HG03354 (cell line): ENCODE measurements around the gene ACTR6.
"Not testable (repeated sequence)": the region's sequence is repeated elsewhere in the genome, so short reads cannot be mapped to it uniquely, and the experiment has no call there.

Source experiments
- ATAC-seq: cut with Tn5 transposase; IDR thresholded peaks from one replicate; pipeline ENCODE4 v1.9.1; 2021; ENCODE audit warnings: mild to moderate bottlenecking; ENCODE audit not compliant: unreplicated experiment, poor library complexity, severe bottlenecking

ACTR6 gene

DNA sequence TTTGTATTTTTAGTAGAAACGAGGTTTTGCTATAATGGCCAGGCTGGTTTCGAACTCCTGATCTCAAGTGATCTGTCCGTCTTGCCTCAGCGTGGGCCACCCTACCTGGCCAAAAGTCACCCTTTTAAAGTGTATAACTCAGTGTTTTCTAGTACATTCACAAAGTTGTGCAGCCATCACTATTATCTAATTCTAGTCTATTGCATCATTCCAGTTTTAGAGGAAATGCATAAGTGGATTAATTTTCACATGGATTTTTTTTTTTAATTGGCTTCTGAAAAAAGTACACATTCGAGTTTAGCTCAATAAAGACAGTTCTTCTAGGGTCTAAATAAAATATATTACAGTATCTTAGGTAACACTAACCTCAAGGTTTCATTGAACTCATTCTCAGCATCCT lies 62.5 kb downstream of the ACTR6 start:
- ATAC-seq: no peak

- ATAC-seq: not testable (repeated sequence)
Measured at GRCh38 chr12:100265107-100265506, 64.5 kb downstream of the ACTR6 start.

DNA sequence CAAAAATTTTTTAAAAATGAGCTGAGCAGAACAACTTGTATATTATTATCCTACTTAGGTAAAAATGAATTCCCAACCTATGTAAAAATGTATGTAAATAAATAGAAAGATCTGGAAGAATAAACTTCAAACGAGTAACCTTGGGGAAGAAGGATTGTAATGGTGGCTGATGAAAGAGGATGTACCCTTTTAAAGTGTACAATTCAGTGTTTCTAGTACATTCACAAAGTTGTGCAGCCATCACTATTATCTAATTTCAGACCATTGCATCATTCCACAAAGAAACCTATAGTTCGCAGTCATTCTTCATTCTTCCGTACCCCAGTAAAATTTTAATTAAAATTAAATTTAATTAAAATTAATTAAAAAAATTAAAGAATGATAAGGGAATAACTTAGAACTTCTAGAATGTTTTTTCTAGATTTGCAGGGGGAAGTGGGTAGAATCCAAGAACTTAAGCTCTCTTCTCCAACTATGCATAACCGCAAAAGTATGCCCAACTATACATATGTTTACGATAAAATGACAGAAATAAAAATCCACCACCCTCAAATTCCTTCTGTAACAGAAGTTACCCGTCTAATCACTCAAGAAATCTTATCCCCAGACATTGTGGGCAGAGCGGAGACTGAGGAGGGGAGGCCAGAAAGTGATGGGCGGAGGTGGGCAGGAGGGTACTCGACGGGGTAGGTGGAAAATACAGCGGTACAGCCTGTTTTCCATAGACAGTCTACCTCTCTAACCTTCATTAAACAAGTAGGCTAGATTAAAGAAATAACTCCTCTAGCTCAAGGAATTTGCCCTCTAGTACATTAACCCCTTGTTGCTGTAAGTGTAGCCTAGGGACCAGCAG lies 65.3 kb downstream of the ACTR6 start:
- ATAC-seq: peak; percentile 14

- peak; percentile 84 for ATAC-seq
Measured at GRCh38 chr12:100266585-100266834, 65.9 kb downstream of the ACTR6 start.

- peak; percentile 94 for ATAC-seq
Measured at GRCh38 chr12:100266835-100267602, 66.4 kb downstream of the ACTR6 start, which contains the start of the genes DEPDC4 and SCYL2. Gene DEPDC4 (minus strand): TSS chr12:100267079. CDS start chr12:100267076, 3 bp downstream. Gene SCYL2 (plus strand): TSS chr12:100267177. CDS start chr12:100282971, 15,794 bp downstream.

DNA sequence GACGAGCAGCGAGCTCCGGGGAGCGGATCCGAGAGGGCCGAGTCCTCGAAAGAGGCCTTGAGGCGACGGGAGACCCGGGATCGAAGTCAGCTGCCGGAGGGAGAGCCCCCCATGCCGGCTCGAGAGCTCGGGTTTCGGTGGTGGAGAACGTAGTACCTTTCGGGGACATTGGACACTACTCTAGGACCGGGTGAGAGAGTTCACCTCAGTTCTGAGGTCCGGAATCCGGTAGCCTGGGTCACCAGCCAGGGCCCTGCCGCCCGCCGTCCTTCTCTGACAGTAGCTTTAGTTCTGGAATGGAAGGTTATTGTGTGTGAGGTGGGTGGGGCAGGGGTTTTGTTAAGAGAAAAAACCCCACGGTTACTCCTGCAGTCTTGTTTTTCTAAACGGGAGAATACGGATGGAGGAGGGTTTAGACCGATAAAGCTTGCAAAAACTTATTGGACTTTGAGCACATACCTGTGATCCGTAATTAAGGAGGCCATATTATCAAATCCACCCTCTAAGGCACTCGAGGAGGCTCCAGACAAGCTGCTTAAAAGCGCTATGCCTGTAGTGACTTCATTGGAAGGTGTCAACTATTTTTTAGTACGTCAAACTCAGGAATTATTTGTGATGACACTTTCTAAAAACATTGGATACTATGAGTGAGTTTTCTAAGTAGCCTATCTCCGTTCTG lies 67.1 kb downstream of the ACTR6 start:
- peak; percentile 22 for ATAC-seq

DNA sequence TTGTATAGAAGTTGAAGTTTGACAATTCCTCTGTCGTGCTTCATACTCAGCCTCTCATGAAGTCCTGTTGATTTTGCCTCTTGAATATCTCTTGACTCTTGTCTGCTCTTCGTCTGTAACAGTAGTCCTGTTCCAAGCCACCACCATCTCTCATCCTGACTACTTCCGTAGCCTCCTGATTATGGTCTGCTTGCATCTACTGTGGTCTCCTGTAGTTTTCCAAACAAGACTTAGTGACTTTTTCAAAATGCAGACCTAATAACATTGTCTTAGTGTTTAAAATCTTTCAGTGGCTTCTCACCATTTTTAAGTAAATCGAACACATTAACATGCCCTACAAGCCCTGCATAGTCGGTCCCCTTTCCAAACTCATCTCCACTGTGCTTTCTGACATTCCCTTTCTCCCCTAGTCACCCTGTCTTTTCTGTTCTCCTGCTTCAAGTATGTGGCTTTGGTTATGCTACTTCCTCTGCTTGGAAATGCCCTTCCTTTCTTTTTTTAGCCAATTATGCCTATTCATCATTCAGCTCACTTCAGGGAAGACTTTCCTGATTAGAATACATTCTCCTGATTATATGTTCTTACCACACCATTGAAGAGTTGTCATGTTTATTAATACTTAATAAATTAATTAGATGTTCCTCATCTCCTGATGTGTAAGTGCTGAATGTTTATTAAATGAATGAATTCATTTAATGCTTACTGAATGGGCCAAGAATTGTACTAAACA lies 68.4 kb downstream of the ACTR6 start:
- ATAC-seq: no peak

GRCh38 chr12:100273782-100274181 lies 73.2 kb downstream of the ACTR6 start:
- ATAC-seq: no peak
